ENCODE measurements around the gene SPTB.

DNA sequence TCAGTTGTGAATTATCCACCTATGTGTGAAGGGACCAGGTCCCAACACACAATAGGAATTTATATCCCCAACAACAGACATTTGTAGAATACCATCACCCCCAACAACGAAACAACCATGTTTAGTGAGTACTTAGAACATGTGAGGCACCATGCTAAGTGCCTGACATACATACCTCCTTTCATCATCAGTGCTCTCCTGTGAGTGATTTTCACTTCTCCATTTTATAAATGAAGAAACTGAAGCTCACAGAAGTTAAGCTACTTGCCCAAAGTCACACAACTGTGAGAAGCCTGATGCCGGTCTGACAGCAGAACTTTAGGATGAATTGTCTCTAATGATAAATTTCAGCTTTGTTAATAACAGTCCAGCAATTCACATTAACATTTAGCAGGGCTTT lies 35.4 kb downstream of the SPTB start:
- TF ChIP-seq FOXM1 (IDR thresholded peaks at IDR 0.05; ENCODE audit: borderline replicate concordance) (no peak), ZNF384 (IDR thresholded peaks at IDR 0.05) (no peak), ELF4 (IDR thresholded peaks at IDR 0.05) (no peak), FOXK2 (IDR thresholded peaks at IDR 0.05) (no peak), SUZ12 (IDR thresholded peaks at IDR 0.05) (no peak), TARDBP (IDR thresholded peaks at IDR 0.05) (no peak), SP1 (IDR thresholded peaks at IDR 0.05) (no peak), ARNT (IDR thresholded peaks at IDR 0.05) (no peak), L3MBTL2 (conservative IDR thresholded peaks at IDR 0.05) (no peak), NFRKB (IDR thresholded peaks at IDR 0.05) (no peak)
